Measurements from ENCODE around the gene ZNF816.
A peak's percentile ranks its signal among the peaks of the same experiment; 100 is the strongest.
"Not testable (repeated sequence)": the region's sequence is repeated elsewhere in the genome, so short reads cannot be mapped to it uniquely, and the experiment has no call there.

Gene ZNF816

DNA sequence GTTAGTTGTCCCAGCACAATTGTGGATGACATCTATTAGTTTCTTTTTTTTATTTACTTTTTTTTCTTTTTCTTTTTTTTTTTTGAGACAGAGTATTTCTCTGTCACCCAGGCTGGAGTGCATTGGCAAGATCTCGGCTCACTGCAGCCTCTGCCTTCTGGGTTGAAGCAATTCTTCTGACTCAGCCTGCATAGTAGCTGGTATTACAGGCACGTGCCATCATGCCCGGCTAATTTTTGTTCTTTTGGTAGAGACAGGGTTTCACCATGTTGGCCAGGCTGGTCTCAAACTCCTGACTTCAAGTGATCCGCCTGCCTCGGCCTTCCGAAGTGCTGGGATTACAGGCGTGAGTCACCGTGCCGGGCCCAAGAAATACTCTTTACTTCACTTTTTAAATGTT is 38.0 kb downstream of the ZNF816 start:
- not testable (repeated sequence) for DNase-seq (ENCODE audit: low read depth in 2 of 2)

- no peak for DNase-seq (ENCODE audit: low read depth in 2 of 2)
Observed at GRCh38 chr19:52923778-52924593, 38.7 kb downstream of the ZNF816 start.

DNA sequence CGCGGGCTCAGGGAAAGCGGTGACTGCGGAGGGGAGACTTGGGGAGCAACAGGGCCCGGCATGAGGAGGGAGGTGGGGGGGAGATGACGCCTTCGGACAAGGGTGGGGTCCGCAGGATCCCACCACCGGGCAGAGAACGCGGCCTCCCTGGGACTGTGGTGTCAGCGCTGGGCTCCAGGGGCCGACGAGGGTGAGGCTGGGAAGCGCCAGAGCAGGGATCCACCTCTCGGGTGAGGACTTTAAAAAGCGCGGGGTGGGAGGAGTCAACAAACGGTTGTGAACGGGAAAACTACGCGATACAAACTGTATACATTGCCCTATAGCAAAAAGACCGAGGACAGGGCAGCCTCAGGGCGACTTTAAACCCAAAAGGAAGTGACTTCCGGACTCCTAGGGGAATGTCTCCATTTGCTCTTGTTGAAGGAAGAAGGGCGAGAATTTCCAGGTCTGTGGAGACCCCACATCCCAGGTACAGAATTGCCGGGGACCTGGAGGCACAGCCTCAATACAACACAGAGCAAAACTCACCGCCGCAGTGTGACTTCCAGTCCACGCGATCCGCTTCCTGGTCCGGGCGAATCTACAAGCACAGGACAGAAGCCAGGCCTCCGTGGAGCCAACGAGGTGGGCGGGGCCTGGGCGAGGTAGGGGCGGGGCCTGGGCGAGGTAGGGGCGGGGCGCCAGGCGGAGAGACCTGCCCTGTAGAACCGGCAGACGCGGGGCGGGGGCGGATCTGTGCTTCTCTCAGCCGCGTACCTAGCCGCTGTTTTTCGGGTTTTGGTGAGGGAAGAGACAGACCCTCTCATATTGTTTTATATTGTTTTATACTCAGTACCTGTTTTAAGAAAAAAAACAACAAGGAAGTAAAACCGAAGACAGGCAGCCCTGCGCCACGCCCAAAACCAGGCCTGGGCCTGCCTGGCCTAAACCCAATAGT is 39.6 kb downstream of the ZNF816 start, which contains the start of gene ZNF888:
Gene ZNF888, minus strand, starts transcription at position 588 of the 937 bp plus-strand sequence. CDS start 5,555 bp downstream, outside the sequence.
- DNase-seq (ENCODE audit: low read depth in 2 of 2) = peak; percentile 79 to 80

- DNase-seq (ENCODE audit: low read depth in 2 of 2) = no peak
Observed at GRCh38 chr19:52917531-52917930, 45.1 kb downstream of the ZNF816 start.

GRCh38 chr19:52910648-52911047 is 52.0 kb downstream of the ZNF816 start:
- no peak for DNase-seq (ENCODE audit: low read depth in 2 of 2)

DNA sequence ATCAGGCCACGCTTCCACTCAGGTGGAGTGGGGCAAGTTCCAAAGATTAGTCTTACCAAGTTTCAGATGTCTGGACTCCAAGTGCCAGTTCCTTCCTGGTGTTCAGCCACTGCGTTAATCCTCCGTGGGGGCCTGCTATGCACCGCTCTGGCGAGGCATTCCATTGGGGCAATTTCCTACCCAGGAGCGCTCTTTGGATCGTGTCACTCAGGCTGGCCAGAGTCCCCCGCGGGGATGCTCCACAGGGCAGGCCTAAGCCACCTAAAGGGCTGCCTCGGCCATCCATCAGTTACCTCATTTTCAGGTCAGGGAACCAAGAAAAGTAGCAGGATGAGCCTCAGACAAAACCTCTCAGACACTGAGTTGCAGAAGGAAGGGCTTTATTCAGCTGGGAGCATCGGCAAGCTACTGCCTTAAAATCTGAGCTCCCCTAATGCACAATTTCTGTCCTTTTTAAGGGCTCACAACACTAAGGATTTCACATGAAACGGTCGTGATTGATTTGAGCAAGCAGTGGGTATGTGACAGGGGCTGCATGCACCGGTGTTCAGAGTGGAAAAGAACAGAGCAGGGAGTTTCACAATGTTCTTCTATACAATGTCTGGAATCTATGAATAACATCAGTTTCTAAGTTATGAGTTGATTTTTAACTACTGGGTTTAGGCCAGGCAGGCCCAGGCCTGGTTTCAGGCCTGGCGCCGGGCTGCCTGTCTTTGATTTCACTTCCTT is 58.5 kb downstream of the ZNF816 start:
- not testable (repeated sequence) for DNase-seq (ENCODE audit: low read depth in 2 of 2)

- no peak for DNase-seq (ENCODE audit: low read depth in 2 of 2)
Observed at GRCh38 chr19:52901842-52902241, 60.8 kb downstream of the ZNF816 start.
